Renal cortex interstitium (tissue), 11 donors: Measurements from ENCODE around the gene MYL10. TPM values are rescaled to one million over a fixed set of nuclear protein-coding genes. Genes with fewer than 3 reads are reported as not detected.

Experiments used
- DNase-seq, 11 donors: peaks; one replicate each; pipeline ENCODE4 v3.0.0-alpha.2; 2013; ENCODE audit warnings: low read depth in 9 of 11, low spot score in 4 of 11; ENCODE audit errors: extremely low read depth in 1 of 11
- polyA plus RNA-seq, 3 donors: library from polyadenylated mRNA; unstranded; fragments of 120-200 nt; gene quantifications; one replicate each; pipeline ENCODE4 v1.2.1, GENCODE V29; 2013; ENCODE audit not compliant: insufficient read length in 3 of 3

MYL10 gene
- polyA plus RNA-seq, 3 donors = 0.17 to 0.76 TPM; not detected in 1

- no peak for DNase-seq
Measured at GRCh38 chr7:101586906-101587677, 42.0 kb downstream of the MYL10 start.

GRCh38 chr7:101586078-101586905 lies 42.8 kb downstream of the MYL10 start:
- DNase-seq = peak in 2 of 11 donors; percentile 56 to 66

GRCh38 chr7:101582971-101583370 lies 46.1 kb downstream of the MYL10 start:
- DNase-seq = no peak

GRCh38 chr7:101581891-101582290 lies 47.2 kb downstream of the MYL10 start:
- no peak for DNase-seq

- DNase-seq = no peak
Measured at GRCh38 chr7:101580596-101580995, 48.5 kb downstream of the MYL10 start.

GRCh38 chr7:101578552-101578951 lies 50.5 kb downstream of the MYL10 start:
- no peak for DNase-seq

GRCh38 chr7:101576998-101577397 lies 52.1 kb downstream of the MYL10 start:
- DNase-seq = no peak

- no peak for DNase-seq
Measured at GRCh38 chr7:101575721-101576120, 53.4 kb downstream of the MYL10 start.

- no peak for DNase-seq
Measured at GRCh38 chr7:101575168-101575567, 53.9 kb downstream of the MYL10 start.

GRCh38 chr7:101572156-101572555 lies 56.9 kb downstream of the MYL10 start:
- DNase-seq = no peak

GRCh38 chr7:101567230-101567629 lies 61.9 kb downstream of the MYL10 start:
- no peak for DNase-seq

GRCh38 chr7:101565601-101566209 lies 63.4 kb downstream of the MYL10 start:
- DNase-seq = no peak

GRCh38 chr7:101564778-101565211 lies 64.3 kb downstream of the MYL10 start:
- no peak for DNase-seq

GRCh38 chr7:101563943-101564777 lies 64.9 kb downstream of the MYL10 start:
- no peak for DNase-seq

Other genes starting within 250 kb of the MYL10 start
- 100 to 1,000 TPM in 1 of 3 donors, 10 to 100 TPM in 2; 93.9 to 103 (median 98.0) TPM for gene CUX1, start 188.3 kb upstream of the MYL10 start, polyA plus RNA-seq